ENCODE measurements around the gene MAP7D1.

The MAP7D1 gene

DNA sequence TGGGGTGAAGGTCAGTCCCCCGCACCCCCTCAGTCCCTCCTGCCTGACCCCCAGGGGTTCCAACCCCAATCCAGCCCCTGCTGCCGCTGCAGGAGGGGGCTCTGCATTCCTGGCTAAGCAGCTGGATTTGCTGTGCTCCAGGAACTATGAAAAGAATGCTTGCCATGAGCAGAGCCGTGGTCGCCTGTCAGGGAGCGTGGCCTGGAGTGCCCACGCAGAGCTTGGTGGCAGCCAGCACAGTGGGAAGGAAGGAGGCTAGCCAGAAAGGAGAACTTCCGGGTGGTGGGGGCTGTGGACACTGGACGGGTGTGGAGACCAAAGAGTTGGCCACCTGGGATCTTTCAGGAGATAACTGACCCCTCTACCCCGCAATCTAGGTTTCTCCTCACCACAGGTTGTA lies 36.5 kb upstream of the MAP7D1 start:
- no peak for TF ChIP-seq POLR2A (IDR thresholded peaks at IDR 0.05; ENCODE audit: extremely low read depth, insufficient read length)
- no peak for TF ChIP-seq MYC (IDR thresholded peaks at IDR 0.05; ENCODE audit: low read depth, low read length)
- TF ChIP-seq, protein P1, sequence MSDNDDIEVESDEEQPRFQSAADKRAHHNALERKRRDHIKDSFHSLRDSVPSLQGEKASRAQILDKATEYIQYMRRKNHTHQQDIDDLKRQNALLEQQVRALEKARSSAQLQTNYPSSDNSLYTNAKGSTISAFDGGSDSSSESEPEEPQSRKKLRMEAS (IDR thresholded peaks at IDR 0.05; ENCODE audit: low read depth, low read length) = no peak
- TF ChIP-seq CTCF (IDR thresholded peaks at IDR 0.05; ENCODE audit: low read depth, low read length) = no peak
- no peak overlapping the region for H3K4me3 ChIP-seq (ENCODE audit: low read depth, low read length)
- DNase-seq (ENCODE audit: low read depth) = no peak

DNA sequence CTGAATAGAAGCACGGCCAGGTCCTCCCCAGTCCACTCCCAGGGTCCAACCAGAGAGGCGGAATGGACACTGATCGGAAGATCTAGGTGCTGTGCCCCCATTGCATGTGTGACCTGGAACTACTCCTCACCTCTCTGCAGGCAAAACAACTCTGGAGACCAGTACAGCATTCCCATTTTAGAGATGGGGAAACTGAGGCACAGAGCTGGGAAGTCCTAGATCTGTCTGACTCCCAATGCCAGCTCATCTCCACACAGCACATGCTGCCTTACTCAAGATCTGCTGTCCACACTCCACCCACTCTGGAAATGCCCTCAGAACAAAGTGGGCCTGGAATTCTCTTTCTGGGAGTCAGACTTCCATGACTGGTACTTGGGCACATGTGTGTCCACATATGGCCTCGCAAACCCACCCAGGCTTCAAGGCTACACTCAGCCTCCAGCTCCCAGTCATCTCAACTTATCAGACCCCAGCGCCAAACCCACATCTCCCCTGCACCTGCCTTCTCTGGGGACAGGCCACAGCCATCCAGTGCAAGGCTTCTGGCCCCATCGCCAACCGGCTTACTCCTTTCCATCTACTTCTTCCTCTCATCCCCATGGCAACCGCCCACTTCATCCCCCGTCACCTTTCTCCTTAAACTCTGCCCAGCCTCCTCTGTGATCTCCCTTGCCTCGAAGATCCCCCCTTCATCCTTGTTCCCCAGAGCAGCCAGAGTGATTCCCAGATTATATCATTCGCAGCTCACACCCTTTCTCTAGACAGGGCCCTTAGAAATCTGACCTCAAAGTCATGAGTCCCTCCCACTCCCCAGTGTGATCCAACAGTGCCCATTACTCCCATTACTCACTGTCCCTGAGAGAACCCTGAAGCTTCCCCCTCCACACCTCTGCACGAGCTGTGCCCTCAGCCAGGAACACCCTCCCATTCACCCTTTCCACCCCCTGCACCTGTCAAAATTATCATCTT lies 33.6 kb upstream of the MAP7D1 start:
- no peak overlapping the region for H3K4me3 ChIP-seq (ENCODE audit: low read depth, low read length)
- no peak for TF ChIP-seq POLR2A (IDR thresholded peaks at IDR 0.05; ENCODE audit: extremely low read depth, insufficient read length)
- no peak for TF ChIP-seq CTCF (IDR thresholded peaks at IDR 0.05; ENCODE audit: low read depth, low read length)
- TF ChIP-seq MYC (IDR thresholded peaks at IDR 0.05; ENCODE audit: low read depth, low read length) = no peak
- TF ChIP-seq, protein P1 (IDR thresholded peaks at IDR 0.05; ENCODE audit: low read depth, low read length) = no peak
- no peak for DNase-seq (ENCODE audit: low read depth)

GRCh38 chr1:36123356-36123755 lies 32.6 kb upstream of the MAP7D1 start:
- TF ChIP-seq CTCF (IDR thresholded peaks at IDR 0.05; ENCODE audit: low read depth, low read length) = no peak
- TF ChIP-seq, protein P1 (IDR thresholded peaks at IDR 0.05; ENCODE audit: low read depth, low read length) = no peak
- TF ChIP-seq POLR2A (IDR thresholded peaks at IDR 0.05; ENCODE audit: extremely low read depth, insufficient read length) = no peak
- no peak for TF ChIP-seq MYC (IDR thresholded peaks at IDR 0.05; ENCODE audit: low read depth, low read length)
- H3K4me3 ChIP-seq (ENCODE audit: low read depth, low read length) = no peak overlapping the region
- no peak for DNase-seq (ENCODE audit: low read depth)

- TF ChIP-seq CTCF (IDR thresholded peaks at IDR 0.05; ENCODE audit: low read depth, low read length) (no peak), POLR2A (IDR thresholded peaks at IDR 0.05; ENCODE audit: extremely low read depth, insufficient read length) (no peak)
- DNase-seq (ENCODE audit: low read depth) = no peak
- H3K4me3 ChIP-seq (ENCODE audit: low read depth, low read length) = no peak overlapping the region
Observed at GRCh38 chr1:36124404-36125128, 31.4 kb upstream of the MAP7D1 start.

- DNase-seq (ENCODE audit: low read depth) = no peak
- TF ChIP-seq POLR2A (IDR thresholded peaks at IDR 0.05; ENCODE audit: extremely low read depth, insufficient read length) (no peak), MYC (IDR thresholded peaks at IDR 0.05; ENCODE audit: low read depth, low read length) (no peak), CTCF (IDR thresholded peaks at IDR 0.05; ENCODE audit: low read depth, low read length) (no peak)
- TF ChIP-seq, protein P1 (IDR thresholded peaks at IDR 0.05; ENCODE audit: low read depth, low read length) = no peak
- no peak within 1 kb of the TSS for H3K4me3 ChIP-seq (ENCODE audit: low read depth, low read length)
Observed at GRCh38 chr1:36125129-36125991, 30.6 kb upstream of the MAP7D1 start, which contains the start of gene COL8A2. COL8A2 (minus strand) TSS chr1:36125222; CDS start chr1:36100242, 24,980 bp downstream.
